Measurements from ENCODE around the gene CDK15. TPM values are rescaled to one million over a fixed set of nuclear protein-coding genes. Genes with fewer than 3 reads are reported as not detected.

CDK15 gene
- polyA plus RNA-seq, 2 of the 4 experiments (the other 2 are of a cell fraction): not detected

- no peak for ATAC-seq
- Histone ChIP-seq H3K4me3 (no peak overlapping the region), H3K9me3 (no peaks in the 10 kb centered on the region), H3K4me2 (no peak overlapping the region), H3K27ac (no peak overlapping the region), H3K4me1 (no peaks in the 10 kb centered on the region)
- no peak for DNase-seq (ENCODE audit: low read depth in 1 of 2, low spot score in 1 of 2)
- CTCF ChIA-PET: interaction anchor here (1.1 kb wide), 1 partner anchor 347 kb away, joined by 4 read pairs; no protein-coding TSS in a partner anchor
- POLR2A ChIA-PET: no interaction called here
- TF ChIP-seq HOXB5 (CRISPR knock-in tag; IDR thresholded peaks at IDR 0.05): no peak
- no peak for TF ChIP-seq KDM1A (IDR thresholded peaks at IDR 0.05; ENCODE audit: low read depth)
- no peak for TF ChIP-seq TFCP2L1 (CRISPR knock-in tag; IDR thresholded peaks at IDR 0.05)
- TF ChIP-seq SMC3 (IDR thresholded peaks at IDR 0.05): no peak
- TF ChIP-seq JUNB (IDR thresholded peaks at IDR 0.05): no peak
- no peak for TF ChIP-seq CHD2 (IDR thresholded peaks at IDR 0.05; ENCODE audit: low read length, partially characterized antibody)
- TF ChIP-seq ZFP36 (IDR thresholded peaks at IDR 0.05; ENCODE audit: borderline replicate concordance, partially characterized antibody): no peak
- no peak for TF ChIP-seq EHF (CRISPR knock-in tag; IDR thresholded peaks at IDR 0.05)
- no peak for TF ChIP-seq RARB (CRISPR knock-in tag; IDR thresholded peaks at IDR 0.05)
- no peak for TF ChIP-seq NPAS2 (CRISPR knock-in tag; IDR thresholded peaks at IDR 0.05; ENCODE audit: borderline replicate concordance)
- no peak for TF ChIP-seq CBX2 (IDR thresholded peaks at IDR 0.05; ENCODE audit: borderline replicate concordance, low read depth)
- FAIRE-seq: no peak
- WGBS (ENCODE audit: missing lambda C conversion rate): 85% methylated on average over 2 of the region's 2 CpGs
Measured at GRCh38 chr2:201831469-201831868, 25.1 kb downstream of the CDK15 start.

GRCh38 chr2:201833781-201834180 is 27.4 kb downstream of the CDK15 start:
- no peak for DNase-seq (ENCODE audit: low read depth in 1 of 2, low spot score in 1 of 2)
- no peak overlapping the region for H3K4me3 ChIP-seq
- ChIA-PET CTCF (no interaction called here), POLR2A (no interaction called here)
- no peaks in the 10 kb centered on the region for H3K9me3 ChIP-seq
- H3K4me2 ChIP-seq: no peak overlapping the region
- 67% methylated on average over 9 of the region's 9 CpGs for WGBS (ENCODE audit: missing lambda C conversion rate)
- H3K27ac ChIP-seq: no peak overlapping the region
- TF ChIP-seq FOSB (CRISPR knock-in tag; IDR thresholded peaks at IDR 0.05) (no peak), JUNB (IDR thresholded peaks at IDR 0.05) (no peak), ZSCAN20 (CRISPR knock-in tag; IDR thresholded peaks at IDR 0.05) (no peak), TFCP2L1 (CRISPR knock-in tag; IDR thresholded peaks at IDR 0.05) (no peak), CEBPB (IDR thresholded peaks at IDR 0.05) (no peak), EHMT2 (IDR thresholded peaks at IDR 0.05; ENCODE audit: low read depth) (no peak), RARB (CRISPR knock-in tag; IDR thresholded peaks at IDR 0.05) (no peak), BCL3 (IDR thresholded peaks at IDR 0.05) (no peak), NPAS2 (CRISPR knock-in tag; IDR thresholded peaks at IDR 0.05; ENCODE audit: borderline replicate concordance) (no peak), CHD2 (IDR thresholded peaks at IDR 0.05; ENCODE audit: low read length, partially characterized antibody) (no peak), MAFK (IDR thresholded peaks at IDR 0.05; ENCODE audit: partially characterized antibody) (no peak), HMGXB4 (CRISPR knock-in tag; IDR thresholded peaks at IDR 0.05; ENCODE audit: borderline replicate concordance) (no peak), ESRRA (IDR thresholded peaks at IDR 0.05; ENCODE audit: borderline replicate concordance, low read length) (no peak), RAD21 (conservative IDR thresholded peaks at IDR 0.05 in 1 of 2, IDR thresholded peaks at IDR 0.05 in 1 of 2) (no peak), ELK1 (IDR thresholded peaks at IDR 0.05; ENCODE audit: low read depth, low read length) (no peak), HOXA7 (CRISPR knock-in tag; IDR thresholded peaks at IDR 0.05) (no peak)
- no peak for FAIRE-seq
- no peak for ATAC-seq
- H3K4me1 ChIP-seq: no peaks in the 10 kb centered on the region

Data from A549 (cell line).